K562 (cell line): ENCODE measurements around the gene OBSCN. TPM values are rescaled to one million over a fixed set of nuclear protein-coding genes. Genes with fewer than 3 reads are reported as not detected.
A peak's percentile ranks its signal among the peaks of the same experiment; 100 is the strongest.

Experiments
- ARID3B ChIP-seq: fragments of 250-450 bp; sonication (Bioruptor Pico); IDR thresholded peaks from 2 replicates; pipeline ENCODE4 v1.4.0; 2020; ENCODE audit warnings: borderline replicate concordance
- CBFA2T2 ChIP-seq: fragments of 450-650 bp; conservative IDR thresholded peaks from 2 replicates; pipeline ENCODE4 v1.6.1; 2017; ENCODE audit warnings: mild to moderate bottlenecking
- CREM ChIP-seq: IDR thresholded peaks from 2 replicates; pipeline ENCODE4 v1.6.1; 2014; ENCODE audit warnings: antibody characterized with exemption, low read depth
- CSDE1 ChIP-seq, 2 experiments: fragments of 450-650 bp; IDR thresholded peaks; 2 replicates each; pipeline ENCODE4 v1.6.1; 2016; ENCODE audit warnings: mild to moderate bottlenecking in 1 of 2
- ESRRA ChIP-seq: fragments of 450-650 bp; IDR thresholded peaks from 2 replicates; pipeline ENCODE4 v1.6.1; 2014; ENCODE audit warnings: low read depth, mild to moderate bottlenecking, moderate library complexity, borderline replicate concordance
- HDGF ChIP-seq: fragments of 450-650 bp; IDR thresholded peaks from 2 replicates; pipeline ENCODE4 v1.6.1; 2016
- JUNB ChIP-seq: fragments of 450-650 bp; formaldehyde crosslinking; conservative IDR thresholded peaks from 2 replicates; pipeline ENCODE4 v1.4.0; 2020; ENCODE audit warnings: mild to moderate bottlenecking
- MAFG ChIP-seq: fragments of 450-650 bp; conservative IDR thresholded peaks from 2 replicates; pipeline ENCODE4 v1.6.1; 2016; ENCODE audit warnings: missing genetic modification characterization, missing compliant biosample characterization
- MAFK ChIP-seq: IDR thresholded peaks from 2 replicates; pipeline ENCODE4 v1.6.1; 2011; ENCODE audit warnings: low read length, improper control_type of control experiment
- MAZ ChIP-seq, 2 experiments: fragments of 450-650 bp in 1 of 2; sonication (generic) in 1 of 2; formaldehyde crosslinking; IDR thresholded peaks in 1 of 2; conservative IDR thresholded peaks in 1 of 2; 2 replicates each; pipeline versions ENCODE4 v1.4.0 to v1.5.0; 2020; ENCODE audit warnings: mild to moderate bottlenecking in 1 of 2, missing genetic modification reagents in 1 of 2
- MECOM ChIP-seq: fragments of 250-450 bp; sonication (Bioruptor Pico); IDR thresholded peaks from 2 replicates; pipeline ENCODE4 v1.8.0; 2022; ENCODE audit warnings: inconsistent platforms
- MEF2D ChIP-seq: conservative IDR thresholded peaks from 2 replicates; pipeline ENCODE4 v1.6.1; 2016; ENCODE audit warnings: low read depth, missing genetic modification characterization, missing compliant biosample characterization
- NCOA4 ChIP-seq: fragments of 450-650 bp; IDR thresholded peaks from 2 replicates; pipeline ENCODE4 v1.6.1; 2018; ENCODE audit warnings: mild to moderate bottlenecking; ENCODE audit not compliant: partially characterized antibody
- NR1H2 ChIP-seq: sonication (generic); formaldehyde crosslinking; IDR thresholded peaks from 2 replicates; pipeline ENCODE4 v1.4.0; 2020; ENCODE audit warnings: mild to moderate bottlenecking, missing genetic modification reagents
- NUFIP1 ChIP-seq: fragments of 450-650 bp; IDR thresholded peaks from 2 replicates; pipeline ENCODE4 v1.6.1; 2018; ENCODE audit not compliant: partially characterized antibody
- SREBF2 ChIP-seq: sonication (generic); formaldehyde crosslinking; IDR thresholded peaks from 2 replicates; pipeline ENCODE4 v1.4.0; 2020; ENCODE audit warnings: mild to moderate bottlenecking, missing genetic modification reagents
- SRSF3 ChIP-seq: fragments of 200-400 bp; formaldehyde crosslinking; IDR thresholded peaks from 2 replicates; pipeline ENCODE4 v1.6.1; 2016; ENCODE audit warnings: mild to moderate bottlenecking, low read length, moderate library complexity; ENCODE audit not compliant: insufficient read depth
- ZBED1 ChIP-seq: IDR thresholded peaks from 2 replicates; pipeline ENCODE4 v1.6.1; 2014
- ZEB2 ChIP-seq: fragments of 450-650 bp; IDR thresholded peaks from 2 replicates; pipeline ENCODE4 v1.6.1; 2016
- ZNF277 ChIP-seq: fragments of 250-450 bp; sonication (Bioruptor Pico); IDR thresholded peaks from 2 replicates; pipeline ENCODE4 v1.8.0; 2022; ENCODE audit warnings: inconsistent platforms, mild to moderate bottlenecking, moderate library complexity, borderline replicate concordance
- ZSCAN29 ChIP-seq: fragments of 450-650 bp; IDR thresholded peaks from 2 replicates; pipeline ENCODE4 v1.6.1; 2017
- polyA plus RNA-seq, 8 experiments: library from polyadenylated mRNA; depleted of rRNA in 4 of 8; stranded (reverse) in 5 of 8; unstranded in 3 of 8; fragments of >200 nt; fragmentation: Nextera tagmentation in 2 of 8; fragmentation: Illumina TruSeq in 1 of 8; extraction: Ambion mirVana in 2 of 8; extraction: Trizol in 1 of 8; gene quantifications; 2 replicates each; pipeline versions ENCODE4 v1.2.1 to v1.2.3, GENCODE V29; 2011 to 2014; ENCODE audit warnings: inconsistent platforms in 1 of 8, missing spikeins in 1 of 8
- total RNA-seq, 7 experiments: library from RNA; depleted of rRNA in 6 of 7; stranded (reverse); fragments of >200 nt in 6 of 7; fragmentation: Illumina TruSeq in 2 of 7; extraction: Trizol in 2 of 7; gene quantifications; 2 replicates each; pipeline versions ENCODE4 v1.2.1 to v1.2.3, GENCODE V29; 2011 to 2021; ENCODE audit warnings: low replicate concordance in 1 of 7
- TF ChIP-seq, protein P1 (sequence below): fragments of 250-450 bp; sonication (Bioruptor Pico); IDR thresholded peaks from 2 replicates; pipeline ENCODE4 v1.9.0; 2021; ENCODE audit warnings: mild to moderate bottlenecking, inconsistent platforms
- TF ChIP-seq, protein P2 (sequence below), 2 experiments: fragments of 450-650 bp; conservative IDR thresholded peaks; 2 replicates each; pipeline ENCODE4 v1.6.1; 2017; ENCODE audit warnings: mild to moderate bottlenecking in 2 of 2, moderate library complexity in 2 of 2

Gene OBSCN
- total and polyA plus RNA-seq, 9 of the 15 experiments (the other 6 are each of a cell fraction or from before 2014, with no cell fraction given) = 0.18 to 19.7 (median 3.6) TPM

GRCh38 chr1:228368801-228369607 lies 161.2 kb downstream of the OBSCN start (continued):
- TF ChIP-seq, protein P1, sequence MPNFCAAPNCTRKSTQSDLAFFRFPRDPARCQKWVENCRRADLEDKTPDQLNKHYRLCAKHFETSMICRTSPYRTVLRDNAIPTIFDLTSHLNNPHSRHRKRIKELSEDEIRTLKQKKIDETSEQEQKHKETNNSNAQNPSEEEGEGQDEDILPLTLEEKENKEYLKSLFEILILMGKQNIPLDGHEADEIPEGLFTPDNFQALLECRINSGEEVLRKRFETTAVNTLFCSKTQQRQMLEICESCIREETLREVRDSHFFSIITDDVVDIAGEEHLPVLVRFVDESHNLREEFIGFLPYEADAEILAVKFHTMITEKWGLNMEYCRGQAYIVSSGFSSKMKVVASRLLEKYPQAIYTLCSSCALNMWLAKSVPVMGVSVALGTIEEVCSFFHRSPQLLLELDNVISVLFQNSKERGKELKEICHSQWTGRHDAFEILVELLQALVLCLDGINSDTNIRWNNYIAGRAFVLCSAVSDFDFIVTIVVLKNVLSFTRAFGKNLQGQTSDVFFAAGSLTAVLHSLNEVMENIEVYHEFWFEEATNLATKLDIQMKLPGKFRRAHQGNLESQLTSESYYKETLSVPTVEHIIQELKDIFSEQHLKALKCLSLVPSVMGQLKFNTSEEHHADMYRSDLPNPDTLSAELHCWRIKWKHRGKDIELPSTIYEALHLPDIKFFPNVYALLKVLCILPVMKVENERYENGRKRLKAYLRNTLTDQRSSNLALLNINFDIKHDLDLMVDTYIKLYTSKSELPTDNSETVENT = no peak
- TF ChIP-seq NR1H2 (CRISPR knock-in tag) (peak; percentile 87), MAFK (peak; percentile 40; the same call in 1 of the 2 replicates), CREM (peak; percentile 90), SRSF3 (no peak), ARID3B (no peak), ZEB2 (peak; percentile 93), ESRRA (peak; percentile 78), MECOM (CRISPR knock-in tag) (peak; percentile 87), ZNF277 (CRISPR knock-in tag) (no peak), NUFIP1 (peak; percentile 74), MEF2D (tag) (peak; percentile 69; the same call in 1 of the 2 replicates), NCOA4 (no peak), ZSCAN29 (no peak), ZBED1 (peak; percentile 27; the same call in 1 of the 2 replicates), MAZ (CRISPR knock-in tag; conservative IDR thresholded peaks at IDR 0.05 in 1 of 2, IDR thresholded peaks at IDR 0.05 in 1 of 2) (peak in 1 of 2 experiments; percentile 94; a peak in 2 of 4 replicates), HDGF (no peak), CSDE1 (IDR thresholded peaks at IDR 0.05) (no peak), MAFG (tag) (peak; percentile 46), SREBF2 (CRISPR knock-in tag) (0 out of 2 replicates have a peak, but pooled peaks have one; percentile 69), JUNB (no peak; the same call in 1 of the 2 replicates), CBFA2T2 (peak; percentile 94)
- TF ChIP-seq, protein P2, sequence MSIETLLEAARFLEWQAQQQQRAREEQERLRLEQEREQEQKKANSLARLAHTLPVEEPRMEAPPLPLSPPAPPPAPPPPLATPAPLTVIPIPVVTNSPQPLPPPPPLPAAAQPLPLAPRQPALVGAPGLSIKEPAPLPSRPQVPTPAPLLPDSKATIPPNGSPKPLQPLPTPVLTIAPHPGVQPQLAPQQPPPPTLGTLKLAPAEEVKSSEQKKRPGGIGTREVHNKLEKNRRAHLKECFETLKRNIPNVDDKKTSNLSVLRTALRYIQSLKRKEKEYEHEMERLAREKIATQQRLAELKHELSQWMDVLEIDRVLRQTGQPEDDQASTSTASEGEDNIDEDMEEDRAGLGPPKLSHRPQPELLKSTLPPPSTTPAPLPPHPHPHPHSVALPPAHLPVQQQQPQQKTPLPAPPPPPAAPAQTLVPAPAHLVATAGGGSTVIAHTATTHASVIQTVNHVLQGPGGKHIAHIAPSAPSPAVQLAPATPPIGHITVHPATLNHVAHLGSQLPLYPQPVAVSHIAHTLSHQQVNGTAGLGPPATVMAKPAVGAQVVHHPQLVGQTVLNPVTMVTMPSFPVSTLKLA (conservative IDR thresholded peaks at IDR 0.05) = peak; percentile 69 to 89
